Transverse colon (tissue), 4 donors: ENCODE measurements around the gene RAMAC. TPM values are rescaled to one million over a fixed set of nuclear protein-coding genes. Genes with fewer than 3 reads are reported as not detected.

Experiments
- DNase-seq: peaks from one replicate; pipeline ENCODE4 v3.0.0-alpha.2; 2019
- H3K27ac ChIP-seq, 4 donors: fragments of 200-600 bp; sonication (generic); 2 replicates each; pipeline ENCODE4 v1.5.1; 2016 to 2018; ENCODE audit warnings: inconsistent platforms in 4 of 4
- H3K27me3 ChIP-seq: fragments of 200-600 bp; sonication (generic); 2 replicates; pipeline ENCODE4 v1.5.1; 2017; ENCODE audit warnings: inconsistent platforms
- H3K36me3 ChIP-seq, 4 donors: fragments of 200-600 bp; sonication (generic); 2 replicates each; pipeline ENCODE4 v1.5.1; 2017 to 2019; ENCODE audit warnings: inconsistent platforms in 4 of 4
- H3K4me1 ChIP-seq, 4 donors: fragments of 200-600 bp; sonication (generic); 2 replicates each; pipeline ENCODE4 v1.5.1; 2017 to 2020; ENCODE audit warnings: inconsistent platforms in 4 of 4
- H3K4me3 ChIP-seq, 4 donors: fragments of 200-600 bp; sonication (generic); 1 replicate in 1 of 4; 2 replicates in 3 of 4; pipeline versions ENCODE4 v1.5.1 to v1.6.1; 2017 to 2019; ENCODE audit warnings: inconsistent platforms in 4 of 4
- H3K9me3 ChIP-seq, 2 donors: fragments of 200-600 bp; sonication (generic); 2 replicates each; pipeline ENCODE4 v1.5.1; 2017 to 2019; ENCODE audit warnings: inconsistent platforms in 2 of 2
- EP300 ChIP-seq: sonication (generic); formaldehyde crosslinking; IDR thresholded peaks from one replicate; pipeline ENCODE4 v1.6.1; 2017; ENCODE audit warnings: antibody characterized with exemption, low read depth
- POLR2A ChIP-seq: fragments of 450-650 bp; IDR thresholded peaks from one replicate; pipeline ENCODE4 v1.6.1; 2016; ENCODE audit warnings: antibody characterized with exemption, mild to moderate bottlenecking, moderate library complexity
- POLR2AphosphoS5 ChIP-seq, 3 donors: sonication (generic); formaldehyde crosslinking; IDR thresholded peaks; one replicate each; pipeline ENCODE4 v1.6.1; 2016; ENCODE audit warnings: antibody characterized with exemption in 3 of 3
- WGBS, 2 donors: methylation state at CpG; one replicate each; pipeline ENCODE4 v1.1.5; 2018; ENCODE audit warnings: low coverage in 1 of 2; 5-methylcytosine and 5-hydroxymethylcytosine counted together
- in situ Hi-C, 4 donors: fragments of 200-750 bp; cut with MboI; loops; one replicate each; pipeline versions ENCODE4 v1.15.0 to v1.15.1; 2017; ENCODE audit warnings: low sequenced_read_pairs in 3 of 4, low pct_ligation_motif_present in 1 of 4, low pct_unique_long_range_greater_than_20kb in 1 of 4
- intact Hi-C: fragments of 100-400 bp; cut with DNase I; formaldehyde crosslinking; loops from one replicate; pipeline ENCODE4 v1.15.1; 2023; ENCODE audit warnings: low total_unique reads
- total RNA-seq, 4 donors: library from RNA; depleted of rRNA; stranded (reverse); fragments of >200 nt; gene quantifications; one replicate each; pipeline ENCODE4 v1.1.0, GENCODE V29; 2016
- TF ChIP-seq, protein P1 (sequence below), 5 experiments: fragments of 200-600 bp in 3 of 5; fragments of 450-650 bp in 2 of 5; sonication (generic) in 3 of 5; IDR thresholded peaks; 1 replicate in 2 of 5; 2 replicates in 3 of 5; pipeline ENCODE4 v1.5.1; 2016 to 2017; ENCODE audit warnings: antibody characterized with exemption in 5 of 5, inconsistent platforms in 3 of 5, mild to moderate bottlenecking in 2 of 5, moderate library complexity in 1 of 5

The RAMAC gene
- total RNA-seq, 4 donors from 2014 or later: 2.6 to 16.8 (median 10.6) TPM

DNA sequence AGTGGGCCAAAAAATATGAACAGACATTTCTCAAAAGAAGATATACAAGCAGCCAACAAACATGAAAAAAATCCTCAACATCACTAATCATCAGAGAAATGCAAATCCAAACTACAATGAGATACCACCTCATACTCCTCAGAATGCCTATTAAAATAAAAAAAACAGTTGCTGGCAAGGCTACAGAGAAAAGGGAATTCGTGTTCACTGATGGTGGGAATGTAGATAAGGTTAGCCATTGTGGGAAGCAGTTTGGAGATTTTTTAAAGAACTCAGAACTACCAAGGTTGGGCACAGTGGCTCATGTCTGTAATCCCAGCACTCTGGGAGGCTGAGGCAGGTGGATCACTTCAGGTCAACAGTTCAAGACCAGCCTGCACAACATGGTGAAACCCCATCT is 53.2 kb downstream of the RAMAC start:
- TF ChIP-seq POLR2AphosphoS5 (IDR thresholded peaks at IDR 0.05) (no peak), POLR2A (no peak), EP300 (no peak)
- TF ChIP-seq, protein P1, sequence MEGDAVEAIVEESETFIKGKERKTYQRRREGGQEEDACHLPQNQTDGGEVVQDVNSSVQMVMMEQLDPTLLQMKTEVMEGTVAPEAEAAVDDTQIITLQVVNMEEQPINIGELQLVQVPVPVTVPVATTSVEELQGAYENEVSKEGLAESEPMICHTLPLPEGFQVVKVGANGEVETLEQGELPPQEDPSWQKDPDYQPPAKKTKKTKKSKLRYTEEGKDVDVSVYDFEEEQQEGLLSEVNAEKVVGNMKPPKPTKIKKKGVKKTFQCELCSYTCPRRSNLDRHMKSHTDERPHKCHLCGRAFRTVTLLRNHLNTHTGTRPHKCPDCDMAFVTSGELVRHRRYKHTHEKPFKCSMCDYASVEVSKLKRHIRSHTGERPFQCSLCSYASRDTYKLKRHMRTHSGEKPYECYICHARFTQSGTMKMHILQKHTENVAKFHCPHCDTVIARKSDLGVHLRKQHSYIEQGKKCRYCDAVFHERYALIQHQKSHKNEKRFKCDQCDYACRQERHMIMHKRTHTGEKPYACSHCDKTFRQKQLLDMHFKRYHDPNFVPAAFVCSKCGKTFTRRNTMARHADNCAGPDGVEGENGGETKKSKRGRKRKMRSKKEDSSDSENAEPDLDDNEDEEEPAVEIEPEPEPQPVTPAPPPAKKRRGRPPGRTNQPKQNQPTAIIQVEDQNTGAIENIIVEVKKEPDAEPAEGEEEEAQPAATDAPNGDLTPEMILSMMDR (IDR thresholded peaks at IDR 0.05): no peak
- intact Hi-C loops: no loop called here
- WGBS, 2 donors: 50 to 58% methylated on average over 1 of the region's 1 CpG

More for the DNA sequence above, 53.2 kb downstream of the RAMAC start:
- H3K36me3 ChIP-seq: peaks cover 0 to 25% (median 12%) of the 10 kb centered on the region in 4 donors
- DNase-seq: no peak
- H3K27ac ChIP-seq: no peak overlapping the region
- no peak overlapping the region for H3K4me3 ChIP-seq
- H3K4me1 ChIP-seq: no peaks in the 10 kb centered on the region
- no peaks in the 10 kb centered on the region for H3K27me3 ChIP-seq
- H3K9me3 ChIP-seq: no peaks in the 10 kb centered on the region
- in situ Hi-C loops: no loop called here

Other genes starting within 250 kb of the RAMAC start
- gene FSD2, start 180.1 kb upstream of the RAMAC start, total RNA-seq: not detected
- 10 to 100 TPM in 1 of 4 donors, 1 to 10 TPM in 3; 6.4 to 14.2 (median 8.8) TPM for gene WHAMM, start 176.6 kb upstream of the RAMAC start, total RNA-seq
- 10 to 100 TPM in 1 of 4 donors, 1 to 10 TPM in 2, under 1 TPM in 1; 0.40 to 25.1 (median 6.1) TPM for gene HOMER2, start 33.5 kb upstream of the RAMAC start, total RNA-seq
- 10 to 100 TPM; 10.6 to 42.8 (median 18.9) TPM for gene C15orf40, start 25.4 kb downstream of the RAMAC start, total RNA-seq
- 10 to 100 TPM; 65.7 to 96.1 (median 74.1) TPM for gene BTBD1, start 81.0 kb downstream of the RAMAC start, total RNA-seq
- gene TM6SF1, start 121.4 kb downstream of the RAMAC start, total RNA-seq: 1 to 10 TPM in 1 of 4 donors, under 1 TPM in 1, not detected in 2; 0.96 to 1.7 TPM
- 10 to 100 TPM in 1 of 4 donors, 1 to 10 TPM in 3; 2.6 to 16.5 (median 5.2) TPM for gene HDGFL3, start 221.6 kb downstream of the RAMAC start, total RNA-seq